Measurements from ENCODE around the gene F12.

F12 gene

DNA sequence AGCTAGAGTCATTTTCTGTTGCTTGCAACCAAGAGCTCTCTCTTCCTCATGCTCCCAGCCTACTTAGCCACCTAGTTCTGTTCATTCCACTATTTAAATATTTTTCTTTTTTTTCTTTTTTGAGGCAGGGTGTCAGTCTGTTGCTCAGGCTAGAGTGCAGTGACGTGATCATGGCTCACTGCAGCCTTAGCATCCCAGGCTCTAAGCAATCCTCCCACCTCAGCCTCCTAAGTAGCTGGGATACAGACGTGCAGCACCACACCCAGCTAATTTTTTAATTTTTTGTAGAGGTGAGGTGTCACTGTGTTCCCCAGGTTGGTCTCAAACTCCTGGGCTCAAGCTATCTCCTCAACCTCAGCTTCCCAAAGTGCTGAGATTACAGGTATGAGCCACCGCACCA is 5.1 kb upstream of the F12 start:
- Mint-ChIP-seq H3K4me3 (no peak overlapping the region), H3K27ac (no peak overlapping the region), H3K4me1 (peaks cover 12% of the 10 kb centered on the region), H3K27me3 (ENCODE audit: low read depth, poor library complexity) (peaks cover 22% of the 10 kb centered on the region), H3K36me3 (ENCODE audit: low read depth) (no peaks in the 10 kb centered on the region), H3K9me3 (no peaks in the 10 kb centered on the region)
- no peak for DNase-seq
- TF ChIP-seq, protein P1, sequence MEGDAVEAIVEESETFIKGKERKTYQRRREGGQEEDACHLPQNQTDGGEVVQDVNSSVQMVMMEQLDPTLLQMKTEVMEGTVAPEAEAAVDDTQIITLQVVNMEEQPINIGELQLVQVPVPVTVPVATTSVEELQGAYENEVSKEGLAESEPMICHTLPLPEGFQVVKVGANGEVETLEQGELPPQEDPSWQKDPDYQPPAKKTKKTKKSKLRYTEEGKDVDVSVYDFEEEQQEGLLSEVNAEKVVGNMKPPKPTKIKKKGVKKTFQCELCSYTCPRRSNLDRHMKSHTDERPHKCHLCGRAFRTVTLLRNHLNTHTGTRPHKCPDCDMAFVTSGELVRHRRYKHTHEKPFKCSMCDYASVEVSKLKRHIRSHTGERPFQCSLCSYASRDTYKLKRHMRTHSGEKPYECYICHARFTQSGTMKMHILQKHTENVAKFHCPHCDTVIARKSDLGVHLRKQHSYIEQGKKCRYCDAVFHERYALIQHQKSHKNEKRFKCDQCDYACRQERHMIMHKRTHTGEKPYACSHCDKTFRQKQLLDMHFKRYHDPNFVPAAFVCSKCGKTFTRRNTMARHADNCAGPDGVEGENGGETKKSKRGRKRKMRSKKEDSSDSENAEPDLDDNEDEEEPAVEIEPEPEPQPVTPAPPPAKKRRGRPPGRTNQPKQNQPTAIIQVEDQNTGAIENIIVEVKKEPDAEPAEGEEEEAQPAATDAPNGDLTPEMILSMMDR (IDR thresholded peaks at IDR 0.05) = no peak

DNA sequence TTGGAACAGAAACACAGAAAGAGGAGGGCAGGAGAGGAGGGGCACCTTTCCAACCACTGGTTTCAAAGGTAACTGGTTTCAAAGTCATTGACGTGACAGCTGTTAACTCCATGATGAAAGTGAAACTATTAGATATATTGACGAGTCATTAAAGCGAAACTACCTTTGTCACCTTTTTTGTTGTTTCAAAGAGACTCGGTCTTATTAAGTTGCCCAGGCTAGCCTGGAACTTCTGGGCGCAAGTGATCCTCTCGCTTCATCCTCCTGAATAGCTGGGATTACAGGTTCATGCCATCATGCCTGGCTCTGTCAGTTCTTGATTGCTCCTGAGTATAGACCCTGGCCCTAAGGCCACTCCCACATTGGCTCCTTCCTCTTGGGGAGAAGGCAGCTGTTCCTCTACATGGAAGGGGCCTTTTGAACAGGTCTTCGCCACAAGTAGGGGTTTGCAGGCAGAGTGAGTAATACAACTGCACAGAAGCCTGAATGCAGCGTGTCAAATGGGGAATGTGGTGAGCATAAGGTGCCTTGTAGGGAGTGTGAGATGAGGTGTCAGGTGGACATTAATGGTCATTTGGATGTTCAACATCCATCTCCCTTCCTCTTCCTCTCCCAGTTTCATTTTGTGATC is 3.4 kb upstream of the F12 start:
- DNase-seq = no peak
- TF ChIP-seq, protein P1 (IDR thresholded peaks at IDR 0.05) = no peak
- peaks cover 40% of the 10 kb centered on the region for H3K27me3 Mint-ChIP-seq (ENCODE audit: low read depth, poor library complexity)
- H3K4me3 Mint-ChIP-seq = no peak overlapping the region
- no peaks in the 10 kb centered on the region for H3K36me3 Mint-ChIP-seq (ENCODE audit: low read depth)
- peaks cover 12% of the 10 kb centered on the region for H3K4me1 Mint-ChIP-seq
- no peak overlapping the region for H3K27ac Mint-ChIP-seq
- no peaks in the 10 kb centered on the region for H3K9me3 Mint-ChIP-seq

DNA sequence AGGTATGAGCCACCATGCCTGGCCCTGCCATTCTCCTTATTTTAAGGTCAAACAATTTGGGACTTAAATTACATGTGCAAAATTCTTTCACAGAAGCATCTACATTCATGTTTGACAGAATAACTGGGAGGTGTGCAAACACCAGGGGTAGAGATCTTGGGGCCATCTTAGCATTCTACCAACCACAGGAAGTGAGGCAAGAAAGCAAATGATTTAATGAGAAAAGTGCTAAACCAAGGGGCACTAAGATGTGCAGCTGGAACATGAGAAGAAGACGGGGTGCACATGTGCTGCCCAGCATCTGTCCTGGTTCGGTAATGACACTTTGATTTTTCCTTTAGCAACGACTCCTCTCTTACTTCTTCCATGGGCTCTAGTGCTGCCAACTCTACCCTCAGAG is 1.2 kb upstream of the F12 start:
- Mint-ChIP-seq H3K27me3 (ENCODE audit: low read depth, poor library complexity) (peaks cover 62% of the 10 kb centered on the region), H3K36me3 (ENCODE audit: low read depth) (no peaks in the 10 kb centered on the region), H3K4me1 (peaks cover 12% of the 10 kb centered on the region), H3K4me3 (no peak overlapping the region), H3K9me3 (no peaks in the 10 kb centered on the region), H3K27ac (no peak overlapping the region)
- TF ChIP-seq, protein P1 (IDR thresholded peaks at IDR 0.05) = no peak
- no peak for DNase-seq

DNA sequence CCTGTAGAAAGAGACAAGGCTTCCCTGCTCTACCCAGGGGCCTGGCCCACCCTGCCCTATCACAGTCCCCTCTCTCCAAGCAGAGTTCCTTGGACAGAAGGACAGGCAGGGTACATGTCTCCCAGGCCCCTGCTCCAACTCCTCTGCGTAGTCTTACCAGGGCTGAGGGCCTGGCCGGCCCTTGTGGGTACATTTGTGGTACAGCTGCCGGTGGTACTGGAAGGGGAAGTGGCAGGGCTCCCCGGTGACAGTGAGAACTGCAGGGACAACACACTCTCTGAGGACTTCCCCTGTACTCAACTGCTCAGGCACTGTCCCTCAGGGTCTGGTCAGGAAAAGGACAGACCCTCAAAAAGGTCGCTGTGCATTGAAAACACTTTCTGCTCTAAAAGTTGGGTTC is 3.6 kb downstream of the F12 start:
- no peak for DNase-seq

DNA sequence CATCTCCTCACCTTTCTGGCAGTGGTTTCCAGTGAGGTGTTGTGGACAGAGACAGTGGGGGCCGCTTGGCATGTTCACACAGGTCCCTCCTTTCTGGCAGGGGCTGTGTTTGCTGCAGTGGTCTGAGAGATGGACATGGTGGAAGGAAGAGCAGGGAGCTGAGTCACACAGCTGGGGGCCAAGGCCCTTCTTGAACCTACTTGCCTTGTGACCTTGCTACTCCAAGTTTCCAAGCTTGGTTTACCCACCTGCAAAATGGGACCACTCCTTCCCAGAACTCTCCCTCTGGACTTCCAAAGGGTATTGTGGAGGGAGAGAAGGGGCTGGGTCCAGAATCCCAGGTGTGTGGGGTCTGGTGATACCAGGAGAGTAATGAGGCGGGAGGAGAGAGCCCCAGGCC is 4.1 kb downstream of the F12 start:
- TF ChIP-seq, protein P1 (IDR thresholded peaks at IDR 0.05) = no peak
- Mint-ChIP-seq H3K4me3 (peak overlapping the region; percentile 68), H3K36me3 (ENCODE audit: low read depth) (no peaks in the 10 kb centered on the region), H3K27ac (no peak overlapping the region), H3K9me3 (no peaks in the 10 kb centered on the region), H3K4me1 (peaks cover 16% of the 10 kb centered on the region), H3K27me3 (ENCODE audit: low read depth, poor library complexity) (peaks cover 94% of the 10 kb centered on the region)
- no peak for DNase-seq

More for the DNA sequence above, 3.6 kb downstream of the F12 start:
- Mint-ChIP-seq H3K27ac (no peak overlapping the region), H3K9me3 (no peaks in the 10 kb centered on the region), H3K36me3 (ENCODE audit: low read depth) (no peaks in the 10 kb centered on the region), H3K27me3 (ENCODE audit: low read depth, poor library complexity) (peaks cover 95% of the 10 kb centered on the region), H3K4me1 (peaks cover 16% of the 10 kb centered on the region), H3K4me3 (no peak overlapping the region)
- TF ChIP-seq, protein P1 (IDR thresholded peaks at IDR 0.05) = no peak

DNA sequence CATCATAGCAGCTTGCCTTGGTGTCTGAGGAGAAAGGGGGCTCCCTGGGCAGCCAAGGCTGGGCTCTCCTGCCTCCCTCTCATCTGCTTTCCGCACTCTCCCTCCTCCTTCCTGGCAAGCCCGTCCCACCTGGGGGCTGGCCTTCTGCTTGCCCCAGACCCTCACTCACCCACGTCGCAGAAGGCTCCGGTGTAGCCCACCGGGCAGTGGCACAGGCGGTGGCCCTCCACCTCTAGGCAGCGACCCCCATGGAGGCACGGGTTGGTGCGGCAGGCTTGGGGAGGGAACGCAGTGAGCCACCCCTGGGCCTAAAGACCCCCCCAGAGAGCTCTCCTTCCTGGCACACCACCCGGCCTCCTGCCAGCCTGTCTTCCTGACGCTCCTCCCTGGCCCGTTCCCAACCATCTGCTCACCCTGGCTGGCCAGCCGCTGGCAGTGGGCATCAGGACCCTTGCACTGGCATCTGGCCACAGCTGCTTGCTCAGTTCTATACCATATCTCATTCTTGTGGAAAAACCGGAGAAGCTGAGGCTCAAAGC is 4.7 kb downstream of the F12 start:
- TF ChIP-seq, protein P1 (IDR thresholded peaks at IDR 0.05) = no peak
- peaks cover 96% of the 10 kb centered on the region for H3K27me3 Mint-ChIP-seq (ENCODE audit: low read depth, poor library complexity)
- peak overlapping the region; percentile 68 for H3K4me3 Mint-ChIP-seq
- no peak overlapping the region for H3K27ac Mint-ChIP-seq
- no peak for DNase-seq
- H3K4me1 Mint-ChIP-seq = peaks cover 16% of the 10 kb centered on the region
- no peaks in the 10 kb centered on the region for H3K9me3 Mint-ChIP-seq
- no peaks in the 10 kb centered on the region for H3K36me3 Mint-ChIP-seq (ENCODE audit: low read depth)

All from nephron progenitor cell (in vitro differentiated cells).